Stimulated activated memory B cell treated with anti-CD40 and anti-IgM and Interleukin-4, amounts not matched to agents 10 μg/mL and 1 μg/mL and 100 μg/mL, for 72 hours (primary cell): ENCODE data around the gene PLIN4.

Experiments
- ATAC-seq: fragments of 150-1000 bp; cut with Tn5 transposase; 2 replicates; pipeline ENCODE4 v1.10.0; 2021
- H3K27ac Mint-ChIP-seq: one replicate; pipeline ENCODE4 v1.8.0; 2022; ENCODE audit warnings: mild to moderate bottlenecking, mixed read lengths
- H3K27me3 Mint-ChIP-seq: one replicate; pipeline ENCODE4 v1.8.0; 2022; ENCODE audit warnings: mixed read lengths
- H3K36me3 Mint-ChIP-seq: one replicate; pipeline ENCODE4 v1.8.0; 2022; ENCODE audit warnings: mixed read lengths
- H3K4me1 Mint-ChIP-seq: one replicate; pipeline ENCODE4 v1.8.0; 2022; ENCODE audit warnings: mixed read lengths
- H3K4me3 Mint-ChIP-seq: one replicate; pipeline ENCODE4 v1.8.0; 2022; ENCODE audit warnings: mild to moderate bottlenecking, moderate library complexity, mixed read lengths
- H3K9me3 Mint-ChIP-seq: one replicate; pipeline ENCODE4 v1.8.0; 2022; ENCODE audit warnings: mixed read lengths

The PLIN4 gene

DNA sequence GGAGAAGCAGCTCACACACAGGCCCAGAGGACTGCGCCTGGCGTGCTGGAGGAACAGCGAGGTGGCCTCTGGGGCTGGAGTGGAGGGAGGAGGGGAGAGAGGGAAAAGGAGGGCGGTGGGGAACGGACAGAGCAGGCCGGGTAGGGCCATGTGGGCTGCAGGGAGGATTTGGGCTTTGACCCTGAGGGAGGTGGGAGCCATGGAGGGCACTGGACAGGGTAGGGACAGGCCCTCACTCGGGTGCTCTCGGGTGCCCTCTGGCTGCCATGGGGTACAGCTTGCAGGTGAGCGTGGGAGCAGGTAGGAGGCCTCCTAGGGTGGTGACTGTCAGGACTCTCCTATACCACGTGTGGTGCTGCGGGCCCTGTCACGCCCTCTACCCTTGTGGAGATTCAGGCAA lies 22.8 kb downstream of the PLIN4 start:
- no peaks in the 10 kb centered on the region for H3K27me3 Mint-ChIP-seq
- H3K36me3 Mint-ChIP-seq = peaks cover 40% of the 10 kb centered on the region
- no peaks in the 10 kb centered on the region for H3K4me1 Mint-ChIP-seq
- no peak overlapping the region for H3K27ac Mint-ChIP-seq
- no peak for ATAC-seq
- no peak overlapping the region for H3K4me3 Mint-ChIP-seq
- H3K9me3 Mint-ChIP-seq = no peaks in the 10 kb centered on the region

- no peaks in the 10 kb centered on the region for H3K27me3 Mint-ChIP-seq
- no peak for ATAC-seq
- no peak overlapping the region for H3K4me3 Mint-ChIP-seq
- peaks cover 40% of the 10 kb centered on the region for H3K36me3 Mint-ChIP-seq
- H3K9me3 Mint-ChIP-seq = no peaks in the 10 kb centered on the region
- H3K27ac Mint-ChIP-seq = no peak overlapping the region
- H3K4me1 Mint-ChIP-seq = no peaks in the 10 kb centered on the region
Observed at GRCh38 chr19:4494691-4495064, 23.6 kb downstream of the PLIN4 start.

GRCh38 chr19:4493929-4494690 lies 24.2 kb downstream of the PLIN4 start:
- no peaks in the 10 kb centered on the region for H3K9me3 Mint-ChIP-seq
- no peaks in the 10 kb centered on the region for H3K27me3 Mint-ChIP-seq
- no peak for ATAC-seq
- H3K4me1 Mint-ChIP-seq = no peaks in the 10 kb centered on the region
- peaks cover 40% of the 10 kb centered on the region for H3K36me3 Mint-ChIP-seq
- no peak overlapping the region for H3K4me3 Mint-ChIP-seq
- no peak overlapping the region for H3K27ac Mint-ChIP-seq

DNA sequence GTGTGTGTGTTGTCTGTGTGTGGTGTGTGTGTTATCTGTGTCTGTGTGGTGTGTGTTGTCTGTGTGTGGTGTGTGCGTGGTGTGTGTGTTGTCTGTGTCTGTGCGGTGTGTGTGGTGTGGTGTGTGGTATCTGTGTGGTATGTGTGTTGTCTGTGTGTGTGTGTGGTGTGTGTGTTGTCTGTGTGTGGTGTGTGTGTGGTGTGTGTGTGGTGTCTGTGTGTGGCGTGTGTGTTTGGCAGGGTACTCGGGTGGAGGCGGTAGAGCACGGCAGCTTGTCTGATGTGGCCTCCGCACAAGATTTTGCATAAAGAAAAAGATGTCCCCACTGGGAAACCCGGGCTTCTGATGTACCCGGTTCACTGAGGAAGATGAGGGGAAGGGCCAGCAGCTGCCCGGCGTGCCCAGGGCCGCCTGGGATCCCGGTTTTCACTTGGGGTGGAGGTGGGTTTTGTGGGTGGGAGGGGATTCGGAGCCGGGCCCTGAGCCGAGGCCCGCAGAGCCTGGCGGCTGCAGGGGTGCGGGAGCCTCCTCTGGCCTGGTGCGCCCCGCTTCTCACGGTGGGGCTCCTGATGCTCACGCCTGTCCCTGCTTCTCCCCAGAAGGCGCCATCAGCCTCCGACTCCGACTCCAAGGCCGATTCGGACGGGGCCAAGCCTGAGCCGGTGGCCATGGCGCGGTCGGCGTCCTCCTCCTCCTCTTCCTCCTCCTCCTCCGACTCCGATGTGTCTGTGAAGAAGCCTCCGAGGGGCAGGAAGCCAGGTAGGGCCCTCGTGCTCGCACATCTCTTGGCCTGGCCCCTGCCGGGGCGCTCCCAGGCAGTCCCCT lies 25.0 kb downstream of the PLIN4 start:
- peaks cover 38% of the 10 kb centered on the region for H3K36me3 Mint-ChIP-seq
- no peak for ATAC-seq
- no peak overlapping the region for H3K4me3 Mint-ChIP-seq
- no peaks in the 10 kb centered on the region for H3K27me3 Mint-ChIP-seq
- no peaks in the 10 kb centered on the region for H3K9me3 Mint-ChIP-seq
- no peak overlapping the region for H3K27ac Mint-ChIP-seq
- no peaks in the 10 kb centered on the region for H3K4me1 Mint-ChIP-seq

GRCh38 chr19:4492337-4493103 lies 25.8 kb downstream of the PLIN4 start:
- Mint-ChIP-seq H3K36me3 (peaks cover 33% of the 10 kb centered on the region), H3K9me3 (no peaks in the 10 kb centered on the region), H3K27me3 (no peaks in the 10 kb centered on the region), H3K4me3 (no peak overlapping the region), H3K27ac (no peak overlapping the region), H3K4me1 (no peaks in the 10 kb centered on the region)
- no peak for ATAC-seq

- H3K4me1 Mint-ChIP-seq = no peaks in the 10 kb centered on the region
- no peak for ATAC-seq
- no peaks in the 10 kb centered on the region for H3K9me3 Mint-ChIP-seq
- no peak overlapping the region for H3K4me3 Mint-ChIP-seq
- H3K27ac Mint-ChIP-seq = no peak overlapping the region
- peaks cover 40% of the 10 kb centered on the region for H3K36me3 Mint-ChIP-seq
- no peaks in the 10 kb centered on the region for H3K27me3 Mint-ChIP-seq
Observed at GRCh38 chr19:4491446-4491845, 26.8 kb downstream of the PLIN4 start.

DNA sequence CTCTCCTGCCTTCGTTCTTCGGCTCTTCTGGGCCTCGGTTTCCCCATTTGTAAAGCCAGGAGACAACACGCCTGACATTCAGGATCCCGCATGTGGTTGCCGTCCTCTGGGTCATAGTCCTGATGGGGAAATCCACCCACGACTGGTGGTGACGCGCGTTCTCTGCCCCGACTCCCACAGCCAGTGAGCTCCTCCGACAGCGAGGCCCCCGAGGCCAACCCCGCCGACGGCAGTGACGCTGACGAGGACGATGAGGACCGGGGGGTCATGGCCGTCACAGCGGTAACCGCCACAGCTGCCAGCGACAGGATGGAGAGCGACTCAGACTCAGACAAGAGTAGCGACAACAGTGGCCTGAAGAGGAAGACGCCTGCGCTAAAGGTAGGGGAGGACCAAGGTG lies 29.8 kb downstream of the PLIN4 start:
- Mint-ChIP-seq H3K4me3 (no peak overlapping the region), H3K36me3 (peaks cover 44% of the 10 kb centered on the region), H3K4me1 (no peaks in the 10 kb centered on the region), H3K27ac (no peak overlapping the region), H3K27me3 (no peaks in the 10 kb centered on the region), H3K9me3 (no peaks in the 10 kb centered on the region)
- ATAC-seq = no peak

GRCh38 chr19:4487572-4487971 lies 30.7 kb downstream of the PLIN4 start:
- H3K36me3 Mint-ChIP-seq = peaks cover 49% of the 10 kb centered on the region
- H3K27me3 Mint-ChIP-seq = no peaks in the 10 kb centered on the region
- no peak for ATAC-seq
- no peak overlapping the region for H3K4me3 Mint-ChIP-seq
- no peak overlapping the region for H3K27ac Mint-ChIP-seq
- no peaks in the 10 kb centered on the region for H3K4me1 Mint-ChIP-seq
- no peaks in the 10 kb centered on the region for H3K9me3 Mint-ChIP-seq

GRCh38 chr19:4483385-4483784 lies 34.9 kb downstream of the PLIN4 start:
- Mint-ChIP-seq H3K9me3 (no peaks in the 10 kb centered on the region), H3K4me1 (no peaks in the 10 kb centered on the region), H3K27ac (no peak overlapping the region), H3K36me3 (peaks cover 37% of the 10 kb centered on the region), H3K4me3 (no peak overlapping the region), H3K27me3 (no peaks in the 10 kb centered on the region)
- ATAC-seq = no peak

- H3K4me3 Mint-ChIP-seq = no peak overlapping the region
- no peaks in the 10 kb centered on the region for H3K4me1 Mint-ChIP-seq
- H3K9me3 Mint-ChIP-seq = no peaks in the 10 kb centered on the region
- H3K27ac Mint-ChIP-seq = no peak overlapping the region
- ATAC-seq = no peak
- peaks cover 42% of the 10 kb centered on the region for H3K36me3 Mint-ChIP-seq
- H3K27me3 Mint-ChIP-seq = no peaks in the 10 kb centered on the region
Observed at GRCh38 chr19:4482721-4483364, 35.4 kb downstream of the PLIN4 start.

DNA sequence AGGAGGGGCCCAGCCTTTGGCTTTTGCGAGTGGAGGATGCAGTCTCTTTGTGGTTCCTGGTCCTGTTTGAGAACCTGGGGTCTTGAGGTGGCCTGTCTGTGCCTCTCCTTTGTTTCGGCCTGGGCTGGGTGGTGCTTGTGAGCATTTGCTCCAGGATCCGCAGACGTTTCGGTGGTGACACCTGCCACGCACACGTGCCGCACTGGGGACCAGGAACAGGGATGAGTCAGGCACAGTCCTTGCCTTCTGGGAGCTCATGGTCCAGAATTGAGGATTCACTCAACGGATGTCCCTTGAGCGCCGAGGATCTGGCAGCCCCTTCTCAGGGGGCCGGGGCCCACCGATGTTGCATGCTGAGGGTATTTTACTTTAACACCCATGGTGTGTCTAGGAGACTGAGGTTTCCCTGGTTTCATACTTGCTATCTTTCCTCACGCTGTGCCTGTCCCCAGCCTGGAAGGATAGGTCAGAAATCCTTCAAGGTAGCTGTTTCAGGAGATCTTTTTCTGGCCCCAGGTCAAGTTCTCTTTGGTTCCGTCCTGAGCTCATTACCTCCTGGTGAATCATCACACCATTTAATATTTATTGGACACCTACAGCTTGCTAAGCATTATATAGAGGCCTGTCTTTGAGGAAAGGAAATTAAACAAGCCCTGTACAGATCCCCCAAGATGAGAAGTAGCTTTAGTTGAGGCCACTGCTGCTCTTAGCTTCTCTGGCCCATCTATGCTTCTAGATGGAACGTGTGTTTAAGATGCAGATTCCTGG lies 41.1 kb downstream of the PLIN4 start:
- H3K27me3 Mint-ChIP-seq = no peaks in the 10 kb centered on the region
- peaks cover 25% of the 10 kb centered on the region for H3K36me3 Mint-ChIP-seq
- no peak for ATAC-seq
- H3K4me3 Mint-ChIP-seq = no peak overlapping the region
- H3K4me1 Mint-ChIP-seq = peaks cover 21% of the 10 kb centered on the region
- no peaks in the 10 kb centered on the region for H3K9me3 Mint-ChIP-seq
- H3K27ac Mint-ChIP-seq = no peak overlapping the region

- Mint-ChIP-seq H3K9me3 (no peaks in the 10 kb centered on the region), H3K4me3 (peak overlapping the region; percentile 80), H3K36me3 (peaks cover 20% of the 10 kb centered on the region), H3K27ac (peak overlapping the region; percentile 72), H3K27me3 (no peaks in the 10 kb centered on the region), H3K4me1 (peaks cover 21% of the 10 kb centered on the region)
- ATAC-seq = no peak
Observed at GRCh38 chr19:4474514-4475022, 43.7 kb downstream of the PLIN4 start.

DNA sequence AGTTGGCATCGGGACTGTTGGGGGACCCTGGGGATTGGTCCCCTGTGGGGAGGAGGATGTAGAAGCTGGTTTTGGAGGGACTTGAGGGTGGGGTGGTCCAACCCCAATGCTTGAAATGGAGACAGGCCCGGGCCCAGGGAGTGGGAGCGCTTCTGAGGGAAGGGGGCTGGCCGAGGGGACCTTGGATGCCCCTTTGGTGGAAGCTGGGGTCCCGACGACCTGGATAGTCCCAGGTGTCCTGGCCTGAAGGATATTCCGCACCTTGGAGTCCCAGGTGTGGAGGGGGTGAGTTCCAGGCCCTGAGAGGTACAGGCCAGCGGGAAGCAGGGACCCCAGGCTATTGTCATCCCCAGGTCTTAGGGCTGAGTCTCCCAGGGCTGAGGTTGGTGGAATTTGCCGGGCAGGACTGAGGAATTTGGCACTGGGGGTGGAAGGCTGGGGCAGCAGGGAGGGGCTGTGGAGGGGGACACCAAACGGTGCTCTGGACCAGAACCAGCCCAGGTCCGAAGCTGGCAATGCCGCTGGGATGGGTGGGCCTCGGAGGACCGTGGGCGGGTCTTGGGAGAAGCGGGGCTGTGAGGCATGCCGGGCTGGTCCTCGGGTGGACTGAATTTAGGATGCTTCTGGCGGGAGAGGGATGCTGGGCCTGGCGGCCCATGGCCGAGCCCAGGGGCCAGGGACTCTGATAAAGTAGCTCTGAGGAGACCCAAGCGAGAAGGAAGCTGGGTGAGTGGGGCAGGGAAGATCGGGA lies 44.3 kb downstream of the PLIN4 start:
- Mint-ChIP-seq H3K27ac (peak overlapping the region; percentile 72), H3K27me3 (no peaks in the 10 kb centered on the region), H3K9me3 (no peaks in the 10 kb centered on the region), H3K4me1 (peaks cover 21% of the 10 kb centered on the region), H3K36me3 (peaks cover 20% of the 10 kb centered on the region), H3K4me3 (peak overlapping the region; percentile 80)
- no peak for ATAC-seq
